ENCODE results near the gene NOVA1. TPM values are rescaled to one million over a fixed set of nuclear protein-coding genes. Genes with fewer than 3 reads are reported as not detected.

Gene NOVA1
- total RNA-seq, 1 experiment from 2014 or later, result not detected

DNA sequence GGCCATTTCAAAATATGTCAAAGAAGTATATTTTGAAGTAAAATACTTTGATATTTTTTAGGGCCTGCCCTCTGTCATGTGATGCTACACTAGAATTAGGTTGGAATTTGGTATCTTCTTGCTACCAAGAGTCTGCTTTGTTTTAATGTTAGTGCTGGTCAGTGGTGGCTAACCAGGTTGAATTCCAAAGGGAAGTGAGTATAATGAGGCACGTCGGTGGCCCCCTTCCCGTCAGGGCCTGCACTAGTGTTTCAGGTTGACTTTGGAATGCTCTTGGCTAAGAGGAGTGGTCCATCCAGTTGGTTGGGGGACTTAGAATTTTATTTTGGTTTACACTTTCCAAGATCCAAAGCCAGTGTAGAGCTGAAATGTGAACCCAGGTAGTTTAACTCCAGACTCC lies 185.4 kb downstream of the NOVA1 start:
- Histone ChIP-seq H4K20me1 (ENCODE audit: insufficient read depth) (no peaks in the 10 kb centered on the region), H3K4me1 (ENCODE audit: control insufficient read depth in 1 of 2, insufficient read depth in 2 of 2, low read length in 2 of 2) (no peaks in the 10 kb centered on the region), H3K9ac (ENCODE audit: low read length) (no peak overlapping the region), H3K36me3 (ENCODE audit: control insufficient read depth in 1 of 2, insufficient read depth in 2 of 2, low read length in 2 of 2) (no peaks in the 10 kb centered on the region), H3K27ac (ENCODE audit: low read depth, low read length) (no peak overlapping the region), H3K4me2 (ENCODE audit: low read length) (no peak overlapping the region), H2AFZ (ENCODE audit: low read depth, low read length, poor library complexity, severe bottlenecking) (no peak overlapping the region), H3K27me3 (ENCODE audit: insufficient read depth, low read length) (no peaks in the 10 kb centered on the region), H3K79me2 (ENCODE audit: insufficient read depth, low read length) (no peaks in the 10 kb centered on the region), H3K9me3 (ENCODE audit: control insufficient read depth in 1 of 2, insufficient read depth in 1 of 2, low read depth in 1 of 2, low read length in 2 of 2) (peaks cover 7 to 56% of the 10 kb centered on the region in 2 experiments; a peak in 2 of 4 replicates), H3K4me3 (replicated peaks in 1 of 2; ENCODE audit: low read depth in 1 of 2, low read length in 2 of 2) (no peak overlapping the region), H3K9me2 (ENCODE audit: insufficient read depth) (no peaks in the 10 kb centered on the region)
- TF ChIP-seq CBX3 (IDR thresholded peaks at IDR 0.05; ENCODE audit: low read depth), result no peak
- no peak for TF ChIP-seq SIN3A (IDR thresholded peaks at IDR 0.05; ENCODE audit: low read depth)
- TF ChIP-seq ZNF274 (IDR thresholded peaks at IDR 0.05; ENCODE audit: low read depth, low read length), result no peak
- no peak for TF ChIP-seq JUND (IDR thresholded peaks at IDR 0.05)
- TF ChIP-seq, protein P1, sequence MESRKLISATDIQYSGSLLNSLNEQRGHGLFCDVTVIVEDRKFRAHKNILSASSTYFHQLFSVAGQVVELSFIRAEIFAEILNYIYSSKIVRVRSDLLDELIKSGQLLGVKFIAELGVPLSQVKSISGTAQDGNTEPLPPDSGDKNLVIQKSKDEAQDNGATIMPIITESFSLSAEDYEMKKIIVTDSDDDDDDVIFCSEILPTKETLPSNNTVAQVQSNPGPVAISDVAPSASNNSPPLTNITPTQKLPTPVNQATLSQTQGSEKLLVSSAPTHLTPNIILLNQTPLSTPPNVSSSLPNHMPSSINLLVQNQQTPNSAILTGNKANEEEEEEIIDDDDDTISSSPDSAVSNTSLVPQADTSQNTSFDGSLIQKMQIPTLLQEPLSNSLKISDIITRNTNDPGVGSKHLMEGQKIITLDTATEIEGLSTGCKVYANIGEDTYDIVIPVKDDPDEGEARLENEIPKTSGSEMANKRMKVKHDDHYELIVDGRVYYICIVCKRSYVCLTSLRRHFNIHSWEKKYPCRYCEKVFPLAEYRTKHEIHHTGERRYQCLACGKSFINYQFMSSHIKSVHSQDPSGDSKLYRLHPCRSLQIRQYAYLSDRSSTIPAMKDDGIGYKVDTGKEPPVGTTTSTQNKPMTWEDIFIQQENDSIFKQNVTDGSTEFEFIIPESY (IDR thresholded peaks at IDR 0.05; ENCODE audit: extremely low read depth, insufficient replicate concordance, low read length), result no peak
- TF ChIP-seq, protein P2, sequence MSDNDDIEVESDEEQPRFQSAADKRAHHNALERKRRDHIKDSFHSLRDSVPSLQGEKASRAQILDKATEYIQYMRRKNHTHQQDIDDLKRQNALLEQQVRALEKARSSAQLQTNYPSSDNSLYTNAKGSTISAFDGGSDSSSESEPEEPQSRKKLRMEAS (IDR thresholded peaks at IDR 0.05), result no peak
- no peak for TF ChIP-seq ZFX (IDR thresholded peaks at IDR 0.05)
- no peak for TF ChIP-seq RAD21 (IDR thresholded peaks at IDR 0.05; ENCODE audit: low read depth)
- no peak for TF ChIP-seq SRF (IDR thresholded peaks at IDR 0.05; ENCODE audit: low read depth)
- no peak for TF ChIP-seq SP1 (IDR thresholded peaks at IDR 0.05; ENCODE audit: low read depth)
- no peak for TF ChIP-seq EGR1 (IDR thresholded peaks at IDR 0.05; ENCODE audit: low read depth)
- no peak for TF ChIP-seq FOSL1 (IDR thresholded peaks at IDR 0.05; ENCODE audit: low read depth)
- no peak for TF ChIP-seq POLR2AphosphoS5 (IDR thresholded peaks at IDR 0.05; ENCODE audit: low read depth, low read length)
- no peak for TF ChIP-seq TCF7L2 (IDR thresholded peaks at IDR 0.05; ENCODE audit: borderline replicate concordance, extremely low read depth, insufficient read depth, insufficient read length)
- no peak for TF ChIP-seq YY1 (IDR thresholded peaks at IDR 0.05; ENCODE audit: extremely low read depth, insufficient replicate concordance, low read depth, low read length)
- TF ChIP-seq, protein P3, sequence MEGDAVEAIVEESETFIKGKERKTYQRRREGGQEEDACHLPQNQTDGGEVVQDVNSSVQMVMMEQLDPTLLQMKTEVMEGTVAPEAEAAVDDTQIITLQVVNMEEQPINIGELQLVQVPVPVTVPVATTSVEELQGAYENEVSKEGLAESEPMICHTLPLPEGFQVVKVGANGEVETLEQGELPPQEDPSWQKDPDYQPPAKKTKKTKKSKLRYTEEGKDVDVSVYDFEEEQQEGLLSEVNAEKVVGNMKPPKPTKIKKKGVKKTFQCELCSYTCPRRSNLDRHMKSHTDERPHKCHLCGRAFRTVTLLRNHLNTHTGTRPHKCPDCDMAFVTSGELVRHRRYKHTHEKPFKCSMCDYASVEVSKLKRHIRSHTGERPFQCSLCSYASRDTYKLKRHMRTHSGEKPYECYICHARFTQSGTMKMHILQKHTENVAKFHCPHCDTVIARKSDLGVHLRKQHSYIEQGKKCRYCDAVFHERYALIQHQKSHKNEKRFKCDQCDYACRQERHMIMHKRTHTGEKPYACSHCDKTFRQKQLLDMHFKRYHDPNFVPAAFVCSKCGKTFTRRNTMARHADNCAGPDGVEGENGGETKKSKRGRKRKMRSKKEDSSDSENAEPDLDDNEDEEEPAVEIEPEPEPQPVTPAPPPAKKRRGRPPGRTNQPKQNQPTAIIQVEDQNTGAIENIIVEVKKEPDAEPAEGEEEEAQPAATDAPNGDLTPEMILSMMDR (IDR thresholded peaks at IDR 0.05 in 2 of 3, conservative IDR thresholded peaks at IDR 0.05 in 1 of 3; ENCODE audit: borderline replicate concordance in 1 of 3, insufficient read depth in 1 of 3, low read depth in 2 of 3, low read length in 2 of 3), result no peak
- TF ChIP-seq POLR2A (IDR thresholded peaks at IDR 0.05; ENCODE audit: borderline replicate concordance, extremely low read depth, insufficient read depth, insufficient read length), result no peak
- TF ChIP-seq, protein P4, sequence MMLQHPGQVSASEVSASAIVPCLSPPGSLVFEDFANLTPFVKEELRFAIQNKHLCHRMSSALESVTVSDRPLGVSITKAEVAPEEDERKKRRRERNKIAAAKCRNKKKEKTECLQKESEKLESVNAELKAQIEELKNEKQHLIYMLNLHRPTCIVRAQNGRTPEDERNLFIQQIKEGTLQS (IDR thresholded peaks at IDR 0.05), result no peak
- DNase-seq (ENCODE audit: low read depth, low spot score) (no peak), ATAC-seq (no peak)
- intact Hi-C loops (cut with micrococcal nuclease), result no loop called here
- POLR2A ChIA-PET, result no interaction called here
- no TSS peak for BruUV-seq (replicated peaks)
- RAD21 ChIA-PET (ENCODE audit: low non-redundant PET in 1 of 2, low total read pairs in 2 of 2, uncharacterized antibody in 2 of 2, unreplicated experiment in 2 of 2), result no interaction called here
- CTCF ChIA-PET, result no interaction called here

Data from HCT116 (cell line).